H9 (cell line): ENCODE measurements around the gene RPL19. TPM values are rescaled to one million over a fixed set of nuclear protein-coding genes. Genes with fewer than 3 reads are reported as not detected.

Source experiments
- DNase-seq: peaks from one replicate; pipeline ENCODE4 v3.0.0-alpha.2; 2017
- H2AFZ ChIP-seq: one replicate; pipeline ENCODE4 v1.6.1; 2013; ENCODE audit warnings: mild to moderate bottlenecking, low read length, control low read depth, moderate library complexity
- H2AK5ac ChIP-seq: 2 replicates; pipeline ENCODE4 v1.6.1; 2013; ENCODE audit warnings: low read length, control low read depth, mixed read lengths; ENCODE audit not compliant: insufficient read length
- H2BK120ac ChIP-seq: one replicate; pipeline ENCODE4 v1.6.1; 2013; ENCODE audit warnings: low read depth, mild to moderate bottlenecking, low read length, control low read depth, inconsistent platforms; ENCODE audit not compliant: poor library complexity, severe bottlenecking
- H2BK12ac ChIP-seq: 2 replicates; pipeline ENCODE4 v1.6.1; 2013; ENCODE audit warnings: low read length, control low read depth, mixed read lengths, low read depth; ENCODE audit not compliant: insufficient read length
- H2BK15ac ChIP-seq: 2 replicates; pipeline ENCODE4 v1.6.1; 2013; ENCODE audit warnings: low read depth, low read length, control low read depth
- H2BK20ac ChIP-seq: one replicate; pipeline ENCODE4 v1.6.1; 2013; ENCODE audit warnings: low read depth, mild to moderate bottlenecking, low read length, control low read depth, inconsistent platforms; ENCODE audit not compliant: poor library complexity, severe bottlenecking
- H2BK5ac ChIP-seq: 2 replicates; pipeline ENCODE4 v1.6.1; 2013; ENCODE audit warnings: low read length, control low read depth, mixed read lengths; ENCODE audit not compliant: insufficient read length
- H3K14ac ChIP-seq: 2 replicates; pipeline ENCODE4 v1.6.1; 2013; ENCODE audit warnings: low read length, control low read depth; ENCODE audit not compliant: insufficient read depth
- H3K18ac ChIP-seq: 2 replicates; pipeline ENCODE4 v1.6.1; 2013; ENCODE audit warnings: low read depth, mild to moderate bottlenecking, mixed read lengths, low read length, control low read depth; ENCODE audit not compliant: insufficient read length
- H3K23ac ChIP-seq: 2 replicates; pipeline ENCODE4 v1.6.1; 2013; ENCODE audit warnings: low read length, control low read depth, mixed read lengths, low read depth; ENCODE audit not compliant: insufficient read length
- H3K23me2 ChIP-seq: 2 replicates; pipeline ENCODE4 v1.6.1; 2013; ENCODE audit warnings: low read depth, mild to moderate bottlenecking, mixed read lengths, low read length, control low read depth; ENCODE audit not compliant: insufficient read length, poor library complexity, severe bottlenecking
- H3K27ac ChIP-seq: 2 replicates; pipeline ENCODE4 v1.5.1; 2013; ENCODE audit warnings: low read length, control low read depth, mixed read lengths, low read depth; ENCODE audit not compliant: insufficient read length
- H3K27me3 ChIP-seq: 2 replicates; pipeline ENCODE4 v1.6.1; 2013; ENCODE audit warnings: low read length, control low read depth, inconsistent platforms; ENCODE audit not compliant: insufficient read depth
- H3K4ac ChIP-seq: 2 replicates; pipeline ENCODE4 v1.6.1; 2013; ENCODE audit warnings: low read depth, mild to moderate bottlenecking, control low read depth, inconsistent platforms, low read length, moderate library complexity
- H3K4me1 ChIP-seq: 2 replicates; pipeline ENCODE4 v1.6.1; 2013; ENCODE audit warnings: low read length, control low read depth, inconsistent platforms; ENCODE audit not compliant: insufficient read depth
- H3K4me2 ChIP-seq: 2 replicates; pipeline ENCODE4 v1.6.1; 2013; ENCODE audit warnings: low read length, control low read depth, mixed read lengths; ENCODE audit not compliant: insufficient read length, insufficient read depth
- H3K56ac ChIP-seq: 2 replicates; pipeline ENCODE4 v1.6.1; 2013; ENCODE audit warnings: low read depth, mild to moderate bottlenecking, mixed read lengths, low read length, control low read depth; ENCODE audit not compliant: insufficient read length
- H3K79me1 ChIP-seq: 2 replicates; pipeline ENCODE4 v1.6.1; 2013; ENCODE audit warnings: low read depth, mild to moderate bottlenecking, moderate library complexity, low read length, control low read depth, inconsistent platforms; ENCODE audit not compliant: insufficient read depth, poor library complexity, severe bottlenecking
- H3K79me2 ChIP-seq: 2 replicates; pipeline ENCODE4 v1.6.1; 2013; ENCODE audit warnings: low read length, control low read depth, inconsistent platforms; ENCODE audit not compliant: insufficient read depth
- H3K9ac ChIP-seq: 2 replicates; pipeline ENCODE4 v1.6.1; 2013; ENCODE audit warnings: low read length, control low read depth, mixed read lengths; ENCODE audit not compliant: insufficient read length; ENCODE audit errors: extremely low read depth
- H3K9me3 ChIP-seq: one replicate; pipeline ENCODE4 v1.6.1; 2013; ENCODE audit warnings: low read depth, low read length, inconsistent platforms; ENCODE audit not compliant: control insufficient read depth
- H3T11ph ChIP-seq: one replicate; pipeline ENCODE4 v1.6.1; 2013; ENCODE audit warnings: mild to moderate bottlenecking, low read length, control low read depth, inconsistent platforms
- H4K20me1 ChIP-seq: one replicate; pipeline ENCODE4 v1.6.1; 2013; ENCODE audit not compliant: control insufficient read depth, insufficient read length, insufficient read depth
- H4K5ac ChIP-seq: 2 replicates; pipeline ENCODE4 v1.6.1; 2013; ENCODE audit warnings: low read depth, mild to moderate bottlenecking, mixed read lengths, low read length, control low read depth; ENCODE audit not compliant: insufficient read length
- H4K8ac ChIP-seq: replicated peaks from 2 replicates; pipeline ENCODE4 v1.6.1; 2013; ENCODE audit warnings: low read length, control low read depth, mixed read lengths, low read depth; ENCODE audit not compliant: insufficient read length
- H4K91ac ChIP-seq: 2 replicates; pipeline ENCODE4 v1.6.1; 2013; ENCODE audit warnings: low read depth, mild to moderate bottlenecking, moderate library complexity, mixed read lengths, low read length, control low read depth; ENCODE audit not compliant: insufficient read length
- H3K27ac Mint-ChIP-seq, 3 experiments: 2 replicates in 2 of 3; 3 replicates in 1 of 3; pipeline ENCODE4 v1.8.0; 2020 to 2021; ENCODE audit warnings: mixed read lengths in 3 of 3, mild to moderate bottlenecking in 1 of 3, moderate library complexity in 1 of 3
- H3K27me3 Mint-ChIP-seq: 2 replicates; pipeline ENCODE4 v1.8.0; 2021; ENCODE audit warnings: low read depth, mild to moderate bottlenecking, moderate library complexity, mixed read lengths
- H3K36me3 Mint-ChIP-seq, 3 experiments: 2 replicates in 2 of 3; 3 replicates in 1 of 3; pipeline ENCODE4 v1.8.0; 2020 to 2021; ENCODE audit warnings: low read depth in 3 of 3, mixed read lengths in 3 of 3; ENCODE audit not compliant: insufficient read depth in 1 of 3
- H3K4me1 Mint-ChIP-seq, 2 experiments: 2 replicates each; pipeline ENCODE4 v1.8.0; 2020; ENCODE audit warnings: mixed read lengths in 2 of 2
- H3K4me3 Mint-ChIP-seq, 2 experiments: 2 replicates in 1 of 2; 3 replicates in 1 of 2; pipeline ENCODE4 v1.8.0; 2020 to 2021; ENCODE audit warnings: mild to moderate bottlenecking in 2 of 2, mixed read lengths in 2 of 2, moderate library complexity in 1 of 2
- H3K9me3 Mint-ChIP-seq, 2 experiments: 2 replicates in 1 of 2; 3 replicates in 1 of 2; pipeline ENCODE4 v1.8.0; 2020; ENCODE audit warnings: mild to moderate bottlenecking in 2 of 2, mixed read lengths in 2 of 2, moderate library complexity in 1 of 2
- WGBS: extraction: QIAGEN DNeasy Blood & Tissue Kit; methylation state at CpG from one replicate; pipeline ENCODE4 v1.1.7; 2013; ENCODE audit warnings: missing lambda C conversion rate, low lambda C conversion rate, mixed read lengths; ENCODE audit not compliant: insufficient read length; ENCODE audit errors: extremely low coverage; 5-methylcytosine and 5-hydroxymethylcytosine counted together
- total RNA-seq: library from RNA; stranded (reverse); gene quantifications from 2 replicates; pipeline ENCODE4 v1.2.1, GENCODE V29; 2021
- TF ChIP-seq, protein P1 (sequence below): fragments of 200-600 bp; sonication (generic); conservative IDR thresholded peaks from 3 replicates; pipeline ENCODE4 v1.8.0; 2021; ENCODE audit warnings: antibody characterized with exemption, mild to moderate bottlenecking

Gene RPL19
- total RNA-seq, 1 experiment from 2014 or later: 2,038 TPM

DNA sequence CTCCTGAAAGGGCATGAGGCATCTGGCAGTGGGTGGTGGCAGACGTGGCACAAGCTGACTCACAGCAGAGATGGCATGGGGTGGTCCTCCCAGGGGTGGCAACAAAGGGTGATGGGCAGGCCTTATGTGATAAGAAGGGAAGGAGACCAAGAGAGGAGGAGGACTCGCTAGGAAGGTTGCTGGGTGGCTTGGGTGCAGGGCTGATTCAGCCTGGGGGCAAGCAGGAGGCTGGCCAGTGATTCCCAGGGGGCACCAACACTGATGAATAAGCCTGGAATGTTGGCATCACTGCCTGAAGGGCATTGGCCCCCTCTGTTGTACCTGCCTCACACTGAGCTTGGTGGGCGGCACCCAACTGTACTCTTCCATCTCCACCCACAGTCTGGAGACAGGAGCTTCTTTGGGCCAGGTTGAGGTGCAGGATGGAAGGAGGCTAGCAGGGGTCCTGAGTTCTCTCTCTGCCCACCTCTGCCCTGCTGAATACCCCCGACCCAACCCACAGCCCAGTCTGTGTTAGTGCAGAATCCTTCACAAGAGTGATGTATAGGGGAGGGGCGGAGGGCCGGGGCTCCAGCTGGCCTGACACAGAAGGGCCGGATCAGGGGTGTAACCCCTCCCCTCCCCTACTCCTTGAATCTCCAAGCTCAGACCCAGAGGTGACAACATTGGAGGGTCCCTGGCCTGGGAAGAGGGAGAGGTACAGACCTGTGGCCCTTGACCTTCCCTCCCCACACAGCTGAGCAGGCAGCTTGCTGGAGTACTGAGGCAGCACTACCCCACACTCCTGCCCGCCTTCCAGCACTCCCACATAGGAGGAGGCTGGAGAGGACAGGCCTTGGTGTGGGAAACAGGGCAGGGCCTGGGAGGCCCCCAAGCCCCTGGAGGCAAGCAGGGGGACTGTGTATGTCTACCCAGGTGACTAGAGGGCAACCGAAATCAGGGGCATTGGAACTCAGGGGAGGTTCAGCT, 23.1 kb downstream of the RPL19 start:
- WGBS: no CpG with 5 or more reads among the region's 9 CpGs
- H3K4me3 Mint-ChIP-seq: peak overlapping the region in 1 of 2 experiments; percentile 93; a peak in 3 of 5 replicates
- no peak overlapping the region for H3K23ac ChIP-seq

More for the DNA sequence above, 23.1 kb downstream of the RPL19 start:
- Histone ChIP-seq H2AFZ (no peak overlapping the region), H2BK120ac (no peak overlapping the region), H3K27ac (no peak overlapping the region), H3K14ac (no peak overlapping the region; the same call in 1 of the 2 replicates), H3K4me1 (no peaks in the 10 kb centered on the region), H3T11ph (no peak overlapping the region), H4K8ac (no peak overlapping the region), H2BK15ac (no peak overlapping the region), H2BK12ac (no peak overlapping the region), H3K18ac (no peak overlapping the region), H3K9ac (no peak overlapping the region), H3K79me2 (no peaks in the 10 kb centered on the region), H3K27me3 (peaks cover 17% of the 10 kb centered on the region; the same call in 1 of the 2 replicates), H3K23me2 (peaks cover 13% of the 10 kb centered on the region), H4K20me1 (no peaks in the 10 kb centered on the region), H3K4ac (no peak overlapping the region), H3K9me3 (no peaks in the 10 kb centered on the region), H3K56ac (no peak overlapping the region), H4K91ac (no peak overlapping the region), H2AK5ac (no peak overlapping the region), H3K4me2 (no peak overlapping the region), H4K5ac (no peak overlapping the region), H3K79me1 (no peaks in the 10 kb centered on the region), H2BK20ac (no peak overlapping the region), H2BK5ac (no peak overlapping the region)
- no peak for DNase-seq
- no peak overlapping the region for H3K27ac Mint-ChIP-seq
- H3K9me3 Mint-ChIP-seq: no peaks in the 10 kb centered on the region
- no peaks in the 10 kb centered on the region for H3K36me3 Mint-ChIP-seq
- peaks cover 14 to 23% of the 10 kb centered on the region in 2 experiments for H3K4me1 Mint-ChIP-seq
- TF ChIP-seq, protein P1, sequence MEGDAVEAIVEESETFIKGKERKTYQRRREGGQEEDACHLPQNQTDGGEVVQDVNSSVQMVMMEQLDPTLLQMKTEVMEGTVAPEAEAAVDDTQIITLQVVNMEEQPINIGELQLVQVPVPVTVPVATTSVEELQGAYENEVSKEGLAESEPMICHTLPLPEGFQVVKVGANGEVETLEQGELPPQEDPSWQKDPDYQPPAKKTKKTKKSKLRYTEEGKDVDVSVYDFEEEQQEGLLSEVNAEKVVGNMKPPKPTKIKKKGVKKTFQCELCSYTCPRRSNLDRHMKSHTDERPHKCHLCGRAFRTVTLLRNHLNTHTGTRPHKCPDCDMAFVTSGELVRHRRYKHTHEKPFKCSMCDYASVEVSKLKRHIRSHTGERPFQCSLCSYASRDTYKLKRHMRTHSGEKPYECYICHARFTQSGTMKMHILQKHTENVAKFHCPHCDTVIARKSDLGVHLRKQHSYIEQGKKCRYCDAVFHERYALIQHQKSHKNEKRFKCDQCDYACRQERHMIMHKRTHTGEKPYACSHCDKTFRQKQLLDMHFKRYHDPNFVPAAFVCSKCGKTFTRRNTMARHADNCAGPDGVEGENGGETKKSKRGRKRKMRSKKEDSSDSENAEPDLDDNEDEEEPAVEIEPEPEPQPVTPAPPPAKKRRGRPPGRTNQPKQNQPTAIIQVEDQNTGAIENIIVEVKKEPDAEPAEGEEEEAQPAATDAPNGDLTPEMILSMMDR: no peak
- peaks cover 79% of the 10 kb centered on the region for H3K27me3 Mint-ChIP-seq
